ENCODE results near the gene PGA5.

PGA5 gene

DNA sequence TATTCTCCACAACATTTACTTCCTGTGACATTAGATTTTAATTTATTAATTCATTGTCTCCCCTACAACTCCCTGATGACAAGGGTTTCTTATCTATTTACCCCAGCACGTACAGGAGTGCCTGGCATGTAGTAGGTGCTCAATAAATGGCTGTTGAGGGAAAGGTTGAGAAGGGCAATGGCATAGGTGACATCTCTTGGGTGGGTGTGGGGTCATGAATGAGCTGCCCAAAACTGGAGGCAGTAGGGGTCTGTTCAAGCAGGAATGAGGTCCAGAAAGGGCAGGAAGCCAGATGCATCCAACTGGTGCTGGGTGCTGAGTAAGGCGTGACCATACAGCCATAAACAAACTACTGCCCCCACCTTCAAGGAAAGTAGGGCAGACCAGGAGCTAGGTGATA is 51.4 kb downstream of the PGA5 start:
- ATAC-seq (no peak), DNase-seq (ENCODE audit: low spot score in 2 of 2) (no peak)
- peaks cover 17% of the 10 kb centered on the region for H3K4me1 Mint-ChIP-seq
- peaks cover 17% of the 10 kb centered on the region for H3K36me3 Mint-ChIP-seq
- no peak overlapping the region for H3K27ac Mint-ChIP-seq
- H3K4me3 Mint-ChIP-seq = no peak overlapping the region
- H3K9me3 Mint-ChIP-seq = no peaks in the 10 kb centered on the region

DNA sequence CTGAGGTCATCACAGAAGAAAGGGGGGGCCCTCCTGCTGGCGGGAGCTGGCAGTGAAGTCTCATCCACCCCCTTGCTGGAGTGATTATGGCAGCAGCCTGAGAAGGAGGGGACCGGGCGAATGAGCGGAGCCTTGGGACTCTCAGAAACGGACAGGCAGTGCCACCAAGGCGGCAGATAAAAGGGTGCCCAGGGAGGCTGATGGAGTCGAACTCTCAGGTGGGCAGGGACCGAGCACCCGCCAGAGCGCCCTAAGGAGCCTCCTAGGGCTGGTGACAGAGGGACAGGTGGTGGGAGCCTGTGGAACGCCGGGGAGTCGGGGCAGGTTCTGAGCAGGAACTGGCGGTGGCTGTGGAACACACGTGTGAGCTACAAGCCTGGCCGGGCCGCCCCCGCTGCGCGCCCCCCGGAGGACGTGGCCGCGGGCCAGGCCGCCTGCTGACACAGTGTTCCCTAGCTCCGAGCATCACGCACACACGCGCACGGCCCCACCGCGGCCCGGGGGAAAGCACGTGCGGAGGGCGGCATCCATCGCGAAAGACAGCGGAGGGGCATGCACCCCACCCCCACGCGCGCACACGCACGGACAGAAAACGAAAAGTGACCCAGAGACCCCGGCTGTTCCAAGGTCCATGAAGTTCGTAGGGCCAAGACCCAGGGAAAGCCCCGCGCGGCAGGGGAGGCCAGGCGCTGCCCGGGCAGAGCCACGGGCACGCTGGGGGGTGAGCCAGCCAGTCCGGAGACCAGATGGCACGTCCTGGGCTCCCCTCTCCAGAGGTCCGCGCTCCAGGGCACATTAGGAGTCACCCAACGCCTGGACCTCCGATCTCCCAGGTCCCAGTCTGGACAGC is 53.1 kb downstream of the PGA5 start:
- H3K27ac Mint-ChIP-seq = peak overlapping the region; percentile 73
- peaks cover 34% of the 10 kb centered on the region for H3K4me1 Mint-ChIP-seq
- H3K36me3 Mint-ChIP-seq = peaks cover 27% of the 10 kb centered on the region
- DNase-seq (ENCODE audit: low spot score in 2 of 2) (peak; percentile 15 to 65), ATAC-seq (peak; percentile 69)
- peak overlapping the region; percentile 78 for H3K4me3 Mint-ChIP-seq
- no peaks in the 10 kb centered on the region for H3K9me3 Mint-ChIP-seq

DNA sequence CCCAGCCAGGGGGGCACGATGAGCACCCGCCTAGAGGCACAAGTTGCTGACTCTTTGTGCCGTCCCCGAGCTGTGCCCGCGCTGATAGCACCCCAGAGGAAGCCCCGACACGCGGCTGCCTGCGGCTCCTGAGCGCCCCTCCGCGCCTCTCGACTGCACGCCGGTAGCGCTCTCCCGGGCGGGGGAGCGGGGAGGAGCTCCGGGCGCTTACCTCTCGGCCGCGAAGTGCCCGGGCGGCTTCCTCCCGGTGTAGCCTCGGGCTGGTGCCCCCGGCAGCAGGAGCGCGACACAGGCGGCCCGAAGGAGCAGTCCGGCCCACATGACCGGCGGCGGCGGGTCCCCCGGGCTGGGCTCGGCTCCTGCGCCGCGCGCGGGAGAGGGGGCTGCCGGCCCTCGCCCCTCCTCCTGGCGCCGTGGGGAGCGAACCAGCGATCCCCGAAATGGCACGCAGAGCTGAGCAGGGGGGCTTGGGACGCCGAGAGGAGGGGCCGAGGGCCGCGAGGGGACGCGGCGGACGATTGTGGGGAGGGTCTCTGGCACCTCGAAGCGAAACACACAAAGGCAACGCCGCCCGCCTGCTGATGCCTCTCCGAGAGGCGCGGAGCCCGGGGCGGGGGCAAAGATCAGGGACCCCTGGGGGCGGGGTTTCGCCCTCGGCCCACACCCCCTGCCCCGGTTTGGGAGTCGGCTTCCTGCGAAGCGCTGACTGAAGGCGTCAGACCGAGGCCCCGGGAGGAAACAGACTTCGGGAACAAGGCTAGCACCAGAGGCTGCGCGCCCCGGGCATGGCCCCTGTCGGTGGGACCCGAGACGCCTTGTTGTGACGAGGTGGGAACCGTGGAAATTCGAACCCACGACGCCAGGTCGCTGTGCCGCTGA is 54.0 kb downstream of the PGA5 start, which contains the start of gene VWCE:
TSS of gene VWCE (minus strand) at position 600 of the 879 bp plus-strand sequence. CDS start at position 321, 279 bp downstream.
- Mint-ChIP-seq H3K4me1 (peaks cover 35% of the 10 kb centered on the region), H3K27ac (peak within 1 kb of the TSS; percentile 73), H3K4me3 (peak within 1 kb of the TSS; percentile 78), H3K36me3 (peaks cover 27% of the 10 kb centered on the region), H3K9me3 (no peaks in the 10 kb centered on the region)
- ATAC-seq (peak; percentile 90), DNase-seq (ENCODE audit: low spot score in 2 of 2) (peak; percentile 64 to 84)

DNA sequence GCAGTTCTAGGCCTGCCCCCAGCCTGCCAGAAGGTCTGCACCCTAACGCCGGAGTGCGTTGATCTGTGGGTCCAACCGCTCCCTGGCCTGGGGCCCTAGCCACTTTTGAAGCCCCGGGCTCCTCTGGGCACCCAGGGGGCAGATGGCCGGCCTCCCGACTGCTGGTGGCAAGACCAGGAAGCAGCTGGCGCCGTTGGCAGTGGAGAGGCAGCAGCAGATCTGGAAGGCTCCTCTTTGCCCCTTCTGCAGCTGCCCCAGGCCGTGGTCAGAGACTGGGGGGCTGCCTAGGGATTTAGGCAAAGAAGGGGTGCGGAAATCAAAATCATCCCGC is 54.6 kb downstream of the PGA5 start:
- DNase-seq (ENCODE audit: low spot score in 2 of 2) (no peak), ATAC-seq (no peak)
- Mint-ChIP-seq H3K27ac (no peak overlapping the region), H3K4me1 (peaks cover 35% of the 10 kb centered on the region), H3K9me3 (no peaks in the 10 kb centered on the region), H3K4me3 (peak overlapping the region; percentile 78), H3K36me3 (peaks cover 27% of the 10 kb centered on the region)

DNA sequence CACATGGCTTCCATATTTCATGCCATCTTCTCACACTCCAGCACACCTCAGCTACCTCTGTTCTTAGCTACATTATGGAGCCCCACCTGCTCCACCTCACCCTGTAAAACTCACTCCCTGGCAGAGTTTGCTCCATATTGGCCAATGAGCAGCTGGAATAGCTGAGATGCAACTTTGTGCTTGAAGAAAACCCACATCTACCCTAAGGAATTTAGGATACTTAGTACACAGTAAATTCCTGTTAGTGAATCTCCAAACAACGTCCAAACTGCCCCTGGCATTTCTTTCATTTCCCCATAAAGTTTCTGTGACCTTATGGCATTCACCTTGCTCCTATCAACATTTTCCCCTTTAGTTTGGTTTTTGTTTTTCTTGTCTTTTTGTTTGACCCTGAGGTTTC is 56.4 kb downstream of the PGA5 start:
- Mint-ChIP-seq H3K9me3 (no peaks in the 10 kb centered on the region), H3K4me1 (peaks cover 35% of the 10 kb centered on the region), H3K4me3 (no peak overlapping the region), H3K27ac (peak overlapping the region; percentile 62), H3K36me3 (peaks cover 27% of the 10 kb centered on the region)
- DNase-seq (ENCODE audit: low spot score in 2 of 2) (no peak), ATAC-seq (no peak)

DNA sequence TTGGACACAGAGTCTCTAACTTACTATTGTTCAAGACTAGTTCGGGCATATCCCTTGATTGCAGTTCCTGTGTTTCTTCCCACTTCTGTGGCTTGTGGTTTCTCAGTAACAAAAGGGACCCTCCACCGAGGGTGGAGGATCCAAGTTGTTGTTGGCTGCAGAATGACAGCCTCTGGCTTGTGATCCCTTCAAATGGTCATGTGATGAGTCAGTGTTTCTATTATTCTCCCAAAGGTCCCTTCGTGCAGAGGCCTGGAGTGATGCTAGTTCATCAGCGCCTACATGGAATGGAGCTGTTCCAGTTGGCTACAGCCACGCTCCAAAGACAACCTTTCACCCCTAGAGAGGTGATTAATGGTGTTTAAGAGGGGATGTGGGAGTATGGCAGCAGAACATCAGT is 56.8 kb downstream of the PGA5 start:
- no peak overlapping the region for H3K4me3 Mint-ChIP-seq
- no peak for ATAC-seq
- no peaks in the 10 kb centered on the region for H3K9me3 Mint-ChIP-seq
- H3K27ac Mint-ChIP-seq = no peak overlapping the region
- peaks cover 35% of the 10 kb centered on the region for H3K4me1 Mint-ChIP-seq
- H3K36me3 Mint-ChIP-seq = peaks cover 27% of the 10 kb centered on the region
- DNase-seq (ENCODE audit: low spot score in 2 of 2) = no peak

DNA sequence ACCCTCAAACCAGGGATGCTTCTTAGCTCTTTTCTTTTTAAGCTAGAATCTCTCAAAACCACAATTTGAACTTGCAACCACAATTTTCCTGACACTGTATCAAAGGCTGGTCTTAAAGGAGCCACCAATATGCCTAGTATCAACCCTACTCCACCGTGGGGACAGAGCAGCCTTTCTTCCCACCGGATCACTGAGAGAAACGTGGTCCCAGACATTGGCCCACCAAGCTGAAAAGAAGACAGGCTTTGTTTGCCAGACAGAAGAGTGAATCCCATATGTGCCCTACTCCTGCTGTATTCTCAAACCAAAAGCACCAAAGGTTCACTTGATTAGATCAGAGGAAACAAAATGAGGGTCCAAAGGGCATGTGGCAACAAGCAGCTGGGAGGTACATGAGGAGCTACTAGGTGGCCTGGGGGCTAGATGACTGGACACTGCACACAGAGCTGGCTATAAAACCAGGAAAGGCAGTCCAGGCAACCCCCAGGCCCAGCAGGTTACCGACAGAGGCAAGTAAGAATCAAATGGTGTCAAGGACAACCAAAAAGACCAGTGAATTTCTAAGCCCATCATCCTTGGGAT is 57.8 kb downstream of the PGA5 start:
- peaks cover 21% of the 10 kb centered on the region for H3K36me3 Mint-ChIP-seq
- H3K4me1 Mint-ChIP-seq = peaks cover 28% of the 10 kb centered on the region
- no peak overlapping the region for H3K4me3 Mint-ChIP-seq
- no peak for DNase-seq (ENCODE audit: low spot score in 2 of 2)
- no peak for ATAC-seq
- H3K27ac Mint-ChIP-seq = peak overlapping the region; percentile 84
- H3K9me3 Mint-ChIP-seq = no peaks in the 10 kb centered on the region

All from stimulated activated effector memory CD8-positive, alpha-beta T cell treated with anti-CD3 and anti-CD28 coated beads, Interleukin-12 subunit alpha, Interleukin-12 subunit beta, amount 100 ng/mL, for 72 hours (primary cell).